ENCODE results near the gene RGS8.

GRCh38 chr1:182649041-182649440 lies 35.3 kb downstream of the RGS8 start:
- TF ChIP-seq CTCF (IDR thresholded peaks at IDR 0.05) = no peak
- TF ChIP-seq POLR2A (IDR thresholded peaks at IDR 0.05) = no peak
